ENCODE data around the gene KCNJ15. TPM values are rescaled to one million over a fixed set of nuclear protein-coding genes. Genes with fewer than 3 reads are reported as not detected.

KCNJ15 gene
- total RNA-seq, 1 experiment from 2014 or later = 0.13 TPM

DNA sequence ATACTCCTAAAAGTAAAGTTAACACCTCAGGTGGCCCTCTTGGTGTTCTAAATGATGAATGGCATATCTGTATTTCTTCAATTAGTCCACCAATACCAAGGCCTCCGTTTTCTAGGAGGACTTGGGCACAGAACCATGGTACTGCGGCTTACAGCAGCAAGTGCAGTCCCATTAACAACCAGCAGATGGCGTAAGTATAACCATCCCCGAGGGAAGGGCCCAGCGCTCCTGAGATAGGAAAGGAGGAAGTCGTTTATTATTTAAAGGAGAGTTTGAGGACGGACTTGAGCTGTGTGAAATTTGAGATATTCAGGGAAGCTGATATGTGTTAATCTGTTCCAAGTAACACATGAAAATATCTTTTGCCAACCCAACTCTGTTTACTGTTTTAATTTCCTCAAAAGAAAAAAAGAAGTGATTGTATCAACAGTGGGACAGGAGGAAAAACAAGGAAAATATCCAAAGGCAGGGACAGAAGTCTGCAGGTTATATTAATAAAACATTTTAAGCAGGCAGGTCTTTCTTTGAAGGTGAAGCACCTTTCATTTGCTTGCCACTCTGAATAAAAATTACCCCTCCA is 37.7 kb upstream of the KCNJ15 start:
- ATAC-seq = no peak
- peak; percentile 35 for DNase-seq (ENCODE audit: low read depth, low spot score)
- Histone ChIP-seq H3K4me1 (ENCODE audit: control insufficient read depth, insufficient read depth, low read length) (no peaks in the 10 kb centered on the region), H3K27me3 (ENCODE audit: control insufficient read depth, insufficient read depth, low read length) (no peaks in the 10 kb centered on the region), H3K36me3 (ENCODE audit: control insufficient read depth, insufficient read depth, low read length) (no peaks in the 10 kb centered on the region), H3K27ac (ENCODE audit: low read length) (no peak overlapping the region), H3K9me3 (ENCODE audit: control insufficient read depth, insufficient read depth, low read depth, low read length) (peaks cover 4% of the 10 kb centered on the region; the same call in 1 of the 2 replicates), H3K4me3 (ENCODE audit: low read depth in 2 of 2, low read length in 2 of 2) (no peak overlapping the region)
- BruUV-seq (replicated peaks) = no TSS peak
- POLR2A ChIA-PET = no interaction called here
- TF ChIP-seq, protein P1, sequence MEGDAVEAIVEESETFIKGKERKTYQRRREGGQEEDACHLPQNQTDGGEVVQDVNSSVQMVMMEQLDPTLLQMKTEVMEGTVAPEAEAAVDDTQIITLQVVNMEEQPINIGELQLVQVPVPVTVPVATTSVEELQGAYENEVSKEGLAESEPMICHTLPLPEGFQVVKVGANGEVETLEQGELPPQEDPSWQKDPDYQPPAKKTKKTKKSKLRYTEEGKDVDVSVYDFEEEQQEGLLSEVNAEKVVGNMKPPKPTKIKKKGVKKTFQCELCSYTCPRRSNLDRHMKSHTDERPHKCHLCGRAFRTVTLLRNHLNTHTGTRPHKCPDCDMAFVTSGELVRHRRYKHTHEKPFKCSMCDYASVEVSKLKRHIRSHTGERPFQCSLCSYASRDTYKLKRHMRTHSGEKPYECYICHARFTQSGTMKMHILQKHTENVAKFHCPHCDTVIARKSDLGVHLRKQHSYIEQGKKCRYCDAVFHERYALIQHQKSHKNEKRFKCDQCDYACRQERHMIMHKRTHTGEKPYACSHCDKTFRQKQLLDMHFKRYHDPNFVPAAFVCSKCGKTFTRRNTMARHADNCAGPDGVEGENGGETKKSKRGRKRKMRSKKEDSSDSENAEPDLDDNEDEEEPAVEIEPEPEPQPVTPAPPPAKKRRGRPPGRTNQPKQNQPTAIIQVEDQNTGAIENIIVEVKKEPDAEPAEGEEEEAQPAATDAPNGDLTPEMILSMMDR (IDR thresholded peaks at IDR 0.05) = peak; percentile 81
- TF ChIP-seq SIN3A (IDR thresholded peaks at IDR 0.05; ENCODE audit: borderline replicate concordance, insufficient read depth, low read depth, low read length) (no peak), TCF7L2 (IDR thresholded peaks at IDR 0.05; ENCODE audit: low read depth, low read length) (no peak)
- intact Hi-C loops (cut with micrococcal nuclease; ENCODE audit: unreplicated experiment) = no loop called here
- CTCF ChIA-PET = no interaction called here
- in situ Hi-C loops (cut with HindIII; ENCODE audit: low pct_unique_long_range_greater_than_20kb, low sequenced_read_pairs) = no loop called here

DNA sequence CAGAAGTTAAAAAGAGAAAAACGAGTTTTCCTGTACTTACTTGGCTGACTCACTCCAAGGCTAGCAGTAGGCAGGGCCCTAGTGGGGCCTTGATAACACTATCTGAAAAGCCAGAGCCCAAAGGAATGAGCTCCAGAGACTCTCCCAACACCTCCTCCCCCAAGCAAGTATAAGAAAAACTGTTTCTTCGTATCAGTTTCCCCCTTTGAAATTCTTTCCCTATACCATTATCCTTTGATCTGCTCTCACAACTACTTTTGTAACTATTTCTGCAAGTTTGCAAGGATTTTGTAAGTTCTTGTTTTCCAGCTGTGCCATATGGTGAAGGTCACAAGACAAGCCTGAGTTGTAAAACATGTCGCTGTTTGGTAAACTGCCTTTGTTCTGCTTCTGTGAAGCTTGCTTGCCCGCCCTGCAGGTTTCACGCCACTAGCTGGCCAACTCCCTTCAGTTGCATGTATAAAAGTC is 36.5 kb upstream of the KCNJ15 start:
- ChIA-PET POLR2A (no interaction called here), CTCF (no interaction called here)
- Histone ChIP-seq H3K36me3 (ENCODE audit: control insufficient read depth, insufficient read depth, low read length) (no peaks in the 10 kb centered on the region), H3K9me3 (ENCODE audit: control insufficient read depth, insufficient read depth, low read depth, low read length) (peaks cover 4% of the 10 kb centered on the region; the same call in 1 of the 2 replicates), H3K27ac (ENCODE audit: low read length) (no peak overlapping the region), H3K27me3 (ENCODE audit: control insufficient read depth, insufficient read depth, low read length) (no peaks in the 10 kb centered on the region), H3K4me1 (ENCODE audit: control insufficient read depth, insufficient read depth, low read length) (no peaks in the 10 kb centered on the region), H3K4me3 (ENCODE audit: low read depth in 2 of 2, low read length in 2 of 2) (no peak overlapping the region)
- no TSS peak for BruUV-seq (replicated peaks)
- DNase-seq (ENCODE audit: low read depth, low spot score) (no peak), ATAC-seq (no peak)
- in situ Hi-C loops (cut with HindIII; ENCODE audit: low pct_unique_long_range_greater_than_20kb, low sequenced_read_pairs) (no loop called here), intact Hi-C loops (cut with micrococcal nuclease; ENCODE audit: unreplicated experiment) (loop anchor here (5.0 kb wide), 1 partner anchor 132 kb away; no protein-coding TSS in a partner anchor)
- TF ChIP-seq TCF7L2 (IDR thresholded peaks at IDR 0.05; ENCODE audit: low read depth, low read length) (no peak), SIN3A (IDR thresholded peaks at IDR 0.05; ENCODE audit: borderline replicate concordance, insufficient read depth, low read depth, low read length) (no peak), POLR2AphosphoS5 (IDR thresholded peaks at IDR 0.05; ENCODE audit: low read depth, low read length) (no peak)
- TF ChIP-seq, protein P1 (IDR thresholded peaks at IDR 0.05) = no peak
- TF ChIP-seq, protein P2, sequence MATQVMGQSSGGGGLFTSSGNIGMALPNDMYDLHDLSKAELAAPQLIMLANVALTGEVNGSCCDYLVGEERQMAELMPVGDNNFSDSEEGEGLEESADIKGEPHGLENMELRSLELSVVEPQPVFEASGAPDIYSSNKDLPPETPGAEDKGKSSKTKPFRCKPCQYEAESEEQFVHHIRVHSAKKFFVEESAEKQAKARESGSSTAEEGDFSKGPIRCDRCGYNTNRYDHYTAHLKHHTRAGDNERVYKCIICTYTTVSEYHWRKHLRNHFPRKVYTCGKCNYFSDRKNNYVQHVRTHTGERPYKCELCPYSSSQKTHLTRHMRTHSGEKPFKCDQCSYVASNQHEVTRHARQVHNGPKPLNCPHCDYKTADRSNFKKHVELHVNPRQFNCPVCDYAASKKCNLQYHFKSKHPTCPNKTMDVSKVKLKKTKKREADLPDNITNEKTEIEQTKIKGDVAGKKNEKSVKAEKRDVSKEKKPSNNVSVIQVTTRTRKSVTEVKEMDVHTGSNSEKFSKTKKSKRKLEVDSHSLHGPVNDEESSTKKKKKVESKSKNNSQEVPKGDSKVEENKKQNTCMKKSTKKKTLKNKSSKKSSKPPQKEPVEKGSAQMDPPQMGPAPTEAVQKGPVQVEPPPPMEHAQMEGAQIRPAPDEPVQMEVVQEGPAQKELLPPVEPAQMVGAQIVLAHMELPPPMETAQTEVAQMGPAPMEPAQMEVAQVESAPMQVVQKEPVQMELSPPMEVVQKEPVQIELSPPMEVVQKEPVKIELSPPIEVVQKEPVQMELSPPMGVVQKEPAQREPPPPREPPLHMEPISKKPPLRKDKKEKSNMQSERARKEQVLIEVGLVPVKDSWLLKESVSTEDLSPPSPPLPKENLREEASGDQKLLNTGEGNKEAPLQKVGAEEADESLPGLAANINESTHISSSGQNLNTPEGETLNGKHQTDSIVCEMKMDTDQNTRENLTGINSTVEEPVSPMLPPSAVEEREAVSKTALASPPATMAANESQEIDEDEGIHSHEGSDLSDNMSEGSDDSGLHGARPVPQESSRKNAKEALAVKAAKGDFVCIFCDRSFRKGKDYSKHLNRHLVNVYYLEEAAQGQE (IDR thresholded peaks at IDR 0.05; ENCODE audit: insufficient read depth in 1 of 2, low read depth in 2 of 2, low read length in 1 of 2) = no peak
